Measurements from ENCODE around the gene FBXO21. TPM values are rescaled to one million over a fixed set of nuclear protein-coding genes. Genes with fewer than 3 reads are reported as not detected.
"Not testable (repeated sequence)": the region's sequence is repeated elsewhere in the genome, so short reads cannot be mapped to it uniquely, and the experiment has no call there.

FBXO21 gene
- polyA plus RNA-seq, 4 donors, result 47.8 to 65.2 (median 60.9) TPM

GRCh38 chr12:117207675-117208074 is 17.4 kb upstream of the FBXO21 start:
- DNase-seq (ENCODE audit: low read depth in 4 of 4, low spot score in 3 of 4), result no peak

GRCh38 chr12:117202556-117202955 is 12.3 kb upstream of the FBXO21 start:
- no peak for DNase-seq (ENCODE audit: low read depth in 4 of 4, low spot score in 3 of 4)

GRCh38 chr12:117202033-117202432 is 11.8 kb upstream of the FBXO21 start:
- no peak for DNase-seq (ENCODE audit: low read depth in 4 of 4, low spot score in 3 of 4)

GRCh38 chr12:117199956-117200744 is 9.9 kb upstream of the FBXO21 start:
- not testable (repeated sequence) for DNase-seq (ENCODE audit: low read depth in 4 of 4, low spot score in 3 of 4)

DNA sequence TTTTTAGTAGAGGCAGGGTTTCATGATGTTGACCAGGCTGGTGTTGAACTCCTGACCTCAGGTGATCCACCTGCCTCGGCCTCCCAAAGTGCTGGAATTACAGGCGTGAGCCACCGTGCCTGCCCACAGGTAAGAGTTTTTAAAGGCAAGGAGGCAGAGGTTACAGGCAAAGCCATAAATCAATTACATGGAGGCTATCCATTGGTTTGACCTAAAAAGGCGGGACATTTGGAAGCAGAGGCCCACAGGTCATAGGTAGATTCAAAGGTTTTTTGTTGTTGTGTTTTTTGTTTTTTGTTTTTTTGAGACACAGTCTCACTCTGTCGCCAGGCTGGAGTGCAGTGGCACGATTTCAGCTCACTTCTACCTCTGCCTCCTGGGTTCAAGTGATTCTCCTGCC is 6.1 kb upstream of the FBXO21 start:
- DNase-seq (ENCODE audit: low read depth in 4 of 4, low spot score in 3 of 4), result not testable (repeated sequence)

- not testable (repeated sequence) for DNase-seq (ENCODE audit: low read depth in 4 of 4, low spot score in 3 of 4)
These were observed 4.8 kb upstream of the FBXO21 start for GRCh38 chr12:117195027-117195426.

GRCh38 chr12:117193903-117194302 is 3.6 kb upstream of the FBXO21 start:
- DNase-seq (ENCODE audit: low read depth in 4 of 4, low spot score in 3 of 4), result no peak

- DNase-seq (ENCODE audit: low read depth in 4 of 4, low spot score in 3 of 4), result not testable (repeated sequence)
These were observed 2.3 kb upstream of the FBXO21 start for GRCh38 chr12:117192581-117192980.

DNA sequence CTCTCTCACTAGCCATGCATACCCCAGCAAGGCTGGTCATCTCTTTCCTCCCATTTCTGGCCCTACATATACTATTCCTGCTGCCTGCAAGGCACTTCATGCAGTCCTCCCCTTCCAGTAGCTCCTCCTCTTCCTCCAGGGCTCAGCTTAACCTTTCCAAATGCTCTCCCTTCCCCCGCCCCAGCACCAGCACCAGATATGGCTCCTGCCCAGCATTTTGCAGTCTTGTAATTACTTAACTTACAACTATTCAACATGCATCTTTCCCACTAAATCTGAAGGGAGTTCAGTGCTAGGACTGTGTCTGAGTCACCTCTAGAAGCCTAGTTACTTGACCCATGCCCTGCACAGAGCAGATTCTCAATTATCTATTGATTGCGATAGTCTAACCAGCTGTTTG is 1.8 kb upstream of the FBXO21 start:
- no peak for DNase-seq (ENCODE audit: low read depth in 4 of 4, low spot score in 3 of 4)

GRCh38 chr12:117189725-117190209 is 503 bp downstream of the FBXO21 start:
- peak in 2 of 4 donors; percentile 20 to 41 for DNase-seq (ENCODE audit: low read depth in 4 of 4, low spot score in 3 of 4)

DNA sequence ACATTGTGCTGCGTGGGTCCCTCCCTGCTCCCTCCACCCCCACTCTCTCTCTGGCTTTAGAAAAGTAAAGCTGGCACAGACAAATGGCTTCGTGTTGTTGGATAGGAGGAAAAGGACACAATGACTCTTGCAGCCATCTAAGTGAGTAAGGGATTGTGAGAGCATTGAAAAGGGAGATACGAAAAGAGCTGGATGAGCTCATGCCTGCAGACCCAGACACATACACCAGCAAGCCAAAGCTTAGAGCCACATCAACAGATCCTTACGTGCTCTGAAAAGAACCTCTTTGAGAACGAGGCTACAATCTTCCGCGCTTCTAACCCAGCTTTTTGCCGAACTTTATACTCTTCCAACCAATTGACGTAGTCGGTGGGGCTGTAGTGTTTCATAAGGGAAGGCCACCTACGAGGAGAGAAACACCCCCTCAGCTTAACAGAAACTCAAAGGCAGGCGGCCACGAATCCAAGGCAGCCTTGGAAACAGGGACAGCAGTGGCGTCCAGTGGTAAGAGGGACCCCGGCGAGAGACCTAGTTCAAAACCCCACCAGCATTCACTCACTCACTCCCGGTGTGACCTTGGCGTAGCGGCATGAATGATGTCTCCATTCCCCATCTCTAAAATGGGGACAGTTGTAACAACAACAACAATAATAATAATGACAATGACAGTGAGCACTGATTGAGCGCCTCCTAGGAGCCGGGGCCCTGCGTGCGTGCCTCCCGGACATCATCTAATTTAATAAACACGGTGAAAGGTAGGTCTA is 1.1 kb downstream of the FBXO21 start:
- peak in 3 of 4 donors; percentile 22 to 46 (median 26) for DNase-seq (ENCODE audit: low read depth in 4 of 4, low spot score in 3 of 4)

DNA sequence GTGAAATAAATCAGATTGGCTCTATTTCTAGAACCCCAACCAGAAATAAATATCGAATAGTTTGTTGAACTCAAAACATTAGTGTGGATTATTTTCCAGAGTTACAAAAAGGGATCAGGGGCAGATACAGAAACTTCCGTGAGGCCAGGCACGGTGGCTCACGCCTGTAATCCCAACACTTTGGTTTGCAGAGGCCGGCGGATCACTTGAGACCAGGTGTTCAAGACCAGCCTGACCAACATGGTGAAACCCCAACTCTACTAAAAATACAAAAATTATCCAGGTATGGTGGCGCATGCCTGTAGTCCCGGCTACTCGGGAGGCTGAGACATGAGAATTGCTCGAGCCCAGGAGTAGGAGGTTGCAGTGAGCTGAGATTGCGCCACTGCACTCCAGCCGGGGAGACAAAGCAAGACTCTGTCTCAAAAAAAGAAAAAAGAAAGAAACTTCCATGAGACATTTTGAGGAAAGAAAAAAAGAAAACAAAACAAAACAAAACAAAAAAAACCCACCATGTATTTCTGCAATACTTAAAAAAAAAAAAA is 2.1 kb downstream of the FBXO21 start:
- DNase-seq (ENCODE audit: low read depth in 4 of 4, low spot score in 3 of 4), result no peak

DNA sequence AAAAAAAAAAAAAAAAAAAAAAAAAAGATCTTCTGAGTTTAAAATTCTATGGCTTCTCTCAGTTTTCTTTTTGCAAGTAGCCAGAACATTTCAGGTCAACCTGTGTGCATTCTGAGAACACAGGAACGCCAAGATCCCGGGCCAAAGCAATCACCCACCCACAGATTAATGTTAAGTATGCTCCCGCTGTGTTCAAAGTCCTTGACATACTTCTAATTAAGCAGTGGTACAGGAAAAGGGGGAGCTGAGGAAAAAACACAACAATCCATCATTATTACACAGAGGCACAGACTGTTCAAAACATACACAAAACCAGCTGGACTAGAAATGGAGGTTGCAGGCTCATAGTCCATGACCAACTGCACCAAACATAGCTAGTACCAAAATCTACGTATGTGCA is 2.8 kb downstream of the FBXO21 start:
- DNase-seq (ENCODE audit: low read depth in 4 of 4, low spot score in 3 of 4), result peak in 1 of 4 donors; percentile 39

DNA sequence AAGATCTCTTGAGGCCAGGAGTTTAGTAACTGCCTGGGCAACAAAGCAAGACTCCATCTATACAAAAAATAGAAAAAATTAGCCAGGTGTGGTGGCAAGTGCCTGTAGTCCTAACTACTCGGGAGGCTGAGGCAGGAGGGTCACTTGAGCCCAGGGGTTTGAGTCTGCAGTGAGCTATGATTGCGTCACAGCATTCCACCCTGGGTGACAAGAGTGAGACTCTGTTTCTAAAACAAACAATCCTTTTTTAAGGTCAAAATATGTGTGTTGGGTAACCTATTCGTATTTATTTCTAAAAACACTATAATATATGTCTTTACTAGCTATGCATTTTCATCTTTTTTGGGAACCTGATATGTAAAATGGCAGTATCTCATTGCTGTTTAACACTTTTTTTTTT is 7.4 kb downstream of the FBXO21 start:
- no peak for DNase-seq (ENCODE audit: low read depth in 4 of 4, low spot score in 3 of 4)

DNA sequence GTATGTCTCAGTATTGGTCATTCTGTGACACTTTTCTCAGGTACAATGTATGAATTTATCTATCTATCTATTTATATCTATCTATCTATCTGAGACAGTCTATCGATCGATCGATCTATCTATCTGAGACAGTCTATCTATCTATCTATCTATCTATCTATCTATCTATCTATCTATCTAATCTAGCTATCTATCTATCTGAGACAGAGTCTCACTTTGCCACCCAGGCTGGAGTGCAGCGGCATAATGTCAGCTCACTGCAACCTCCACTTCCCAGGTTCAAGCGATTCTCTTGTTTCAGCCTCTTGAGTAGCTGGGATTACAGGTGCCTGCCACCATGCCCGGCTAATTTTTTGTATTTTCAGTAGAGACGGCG is 8.8 kb downstream of the FBXO21 start:
- DNase-seq (ENCODE audit: low read depth in 4 of 4, low spot score in 3 of 4), result not testable (repeated sequence)

DNA sequence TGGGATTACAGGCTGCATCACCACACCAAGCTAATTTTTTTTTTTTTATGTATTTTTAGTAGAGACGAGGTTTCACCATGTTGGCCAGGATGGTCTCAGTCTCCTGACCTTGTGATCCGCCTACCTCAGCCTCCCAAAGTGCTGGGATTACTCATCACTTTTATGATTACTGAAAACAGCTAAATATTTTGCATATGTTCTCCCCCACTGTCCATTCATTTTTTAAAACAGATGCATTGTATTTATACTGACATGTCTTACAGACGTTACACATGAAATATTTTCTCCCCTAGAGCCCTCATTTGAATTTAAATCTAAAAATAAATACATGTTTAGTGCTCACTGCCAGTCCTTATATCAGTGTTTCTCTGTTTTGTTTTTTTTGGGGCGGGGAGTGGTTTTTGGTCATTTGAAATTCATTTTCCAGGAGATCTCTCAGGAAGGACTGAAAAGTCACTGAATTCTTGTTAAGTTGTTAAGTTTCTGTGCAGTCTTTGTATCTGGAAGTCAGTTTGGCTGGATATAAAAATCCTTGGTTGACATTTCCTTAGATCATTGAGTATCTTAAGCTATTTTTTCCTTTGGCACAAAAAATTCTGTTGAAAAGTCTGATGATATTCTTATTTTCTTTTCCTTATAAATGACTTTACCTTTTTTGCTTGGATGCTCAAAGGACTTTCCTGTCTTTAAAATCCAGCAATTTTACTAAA is 9.4 kb downstream of the FBXO21 start:
- DNase-seq (ENCODE audit: low read depth in 4 of 4, low spot score in 3 of 4), result no peak

DNA sequence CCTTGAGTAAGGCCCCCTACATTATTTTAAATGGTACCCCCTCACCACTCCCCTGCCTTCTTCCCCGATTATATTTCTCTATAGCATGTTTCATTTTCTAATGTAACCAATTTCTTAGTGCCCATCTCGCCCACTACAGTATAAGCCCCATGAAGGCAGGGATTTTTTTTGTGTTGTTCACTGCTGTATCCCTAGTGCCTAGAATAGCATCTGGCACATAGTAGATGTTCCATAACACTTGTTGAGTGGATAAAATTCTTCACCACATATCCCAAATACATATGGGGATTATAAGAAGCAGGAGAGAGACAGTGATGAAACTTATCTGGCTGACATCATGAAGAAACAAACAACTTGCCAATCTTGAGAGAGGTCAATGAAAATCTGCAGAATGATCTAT is 11.5 kb downstream of the FBXO21 start:
- no peak for DNase-seq (ENCODE audit: low read depth in 4 of 4, low spot score in 3 of 4)

- DNase-seq (ENCODE audit: low read depth in 4 of 4, low spot score in 3 of 4), result no peak
These were observed 12.0 kb downstream of the FBXO21 start for GRCh38 chr12:117178301-117178700.

- no peak for DNase-seq (ENCODE audit: low read depth in 4 of 4, low spot score in 3 of 4)
These were observed 18.1 kb downstream of the FBXO21 start for GRCh38 chr12:117172168-117172567.

DNA sequence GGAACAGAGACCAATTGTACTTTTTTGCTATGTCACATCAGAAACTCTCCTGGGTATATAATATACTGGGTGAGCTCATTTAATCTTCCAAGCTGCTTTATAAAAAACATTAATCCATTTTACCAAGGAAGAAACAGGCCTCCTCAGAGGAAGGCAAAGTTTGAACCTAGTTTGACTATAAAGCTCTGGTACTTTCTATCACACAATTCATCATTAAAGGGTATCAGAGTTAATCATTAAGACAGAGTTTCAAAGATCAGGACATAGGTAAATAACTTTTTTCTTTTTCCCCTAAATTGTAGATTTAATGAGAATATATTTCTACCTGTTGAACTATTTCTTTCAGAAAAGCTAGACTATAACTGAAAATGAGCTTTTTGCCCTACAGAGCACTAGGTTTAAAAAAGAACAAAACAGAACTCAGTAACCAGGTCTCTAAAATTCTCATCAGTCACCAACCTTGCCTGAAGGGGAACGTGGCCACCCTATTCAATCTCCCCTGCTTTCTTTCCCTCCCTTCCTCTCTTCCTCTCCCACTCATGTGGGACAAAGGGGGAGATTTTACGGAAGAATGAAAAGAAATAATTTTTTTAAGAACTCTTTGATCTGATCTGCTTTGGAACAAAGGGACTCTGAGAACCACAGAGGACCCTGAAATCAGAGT is 18.6 kb downstream of the FBXO21 start:
- no peak for DNase-seq (ENCODE audit: low read depth in 4 of 4, low spot score in 3 of 4)

Measured in left renal pelvis (tissue), 4 donors.